DND-41 (cell line): ENCODE data around the gene SHCBP1.

Experiments
- CTCF ChIP-seq: IDR thresholded peaks from 2 replicates; pipeline ENCODE4 v1.5.1; 2012; ENCODE audit warnings: borderline replicate concordance, low read length, moderate library complexity, mild to moderate bottlenecking; ENCODE audit not compliant: poor library complexity, severe bottlenecking; ENCODE audit errors: extremely low read depth
- EZH2 ChIP-seq: IDR thresholded peaks from 3 replicates; pipeline ENCODE4 v1.6.1; 2012; ENCODE audit warnings: borderline replicate concordance, low read depth, mild to moderate bottlenecking, moderate library complexity, low read length, inconsistent platforms; ENCODE audit not compliant: severe bottlenecking

GRCh38 chr16:46591257-46591656 is 29.9 kb downstream of the SHCBP1 start:
- TF ChIP-seq CTCF (no peak), EZH2 (no peak)
